H9 (cell line): ENCODE measurements around the gene REC114. TPM values are rescaled to one million over a fixed set of nuclear protein-coding genes. Genes with fewer than 3 reads are reported as not detected.

Source experiments
- DNase-seq: peaks from one replicate; pipeline ENCODE4 v3.0.0-alpha.2; 2017
- H2AFZ ChIP-seq: one replicate; pipeline ENCODE4 v1.6.1; 2013; ENCODE audit warnings: mild to moderate bottlenecking, low read length, control low read depth, moderate library complexity
- H2AK5ac ChIP-seq: 2 replicates; pipeline ENCODE4 v1.6.1; 2013; ENCODE audit warnings: low read length, control low read depth, mixed read lengths; ENCODE audit not compliant: insufficient read length
- H2BK120ac ChIP-seq: one replicate; pipeline ENCODE4 v1.6.1; 2013; ENCODE audit warnings: low read depth, mild to moderate bottlenecking, low read length, control low read depth, inconsistent platforms; ENCODE audit not compliant: poor library complexity, severe bottlenecking
- H2BK12ac ChIP-seq: 2 replicates; pipeline ENCODE4 v1.6.1; 2013; ENCODE audit warnings: low read length, control low read depth, mixed read lengths, low read depth; ENCODE audit not compliant: insufficient read length
- H2BK15ac ChIP-seq: 2 replicates; pipeline ENCODE4 v1.6.1; 2013; ENCODE audit warnings: low read depth, low read length, control low read depth
- H2BK20ac ChIP-seq: one replicate; pipeline ENCODE4 v1.6.1; 2013; ENCODE audit warnings: low read depth, mild to moderate bottlenecking, low read length, control low read depth, inconsistent platforms; ENCODE audit not compliant: poor library complexity, severe bottlenecking
- H2BK5ac ChIP-seq: 2 replicates; pipeline ENCODE4 v1.6.1; 2013; ENCODE audit warnings: low read length, control low read depth, mixed read lengths; ENCODE audit not compliant: insufficient read length
- H3K14ac ChIP-seq: 2 replicates; pipeline ENCODE4 v1.6.1; 2013; ENCODE audit warnings: low read length, control low read depth; ENCODE audit not compliant: insufficient read depth
- H3K18ac ChIP-seq: 2 replicates; pipeline ENCODE4 v1.6.1; 2013; ENCODE audit warnings: low read depth, mild to moderate bottlenecking, mixed read lengths, low read length, control low read depth; ENCODE audit not compliant: insufficient read length
- H3K23ac ChIP-seq: 2 replicates; pipeline ENCODE4 v1.6.1; 2013; ENCODE audit warnings: low read length, control low read depth, mixed read lengths, low read depth; ENCODE audit not compliant: insufficient read length
- H3K23me2 ChIP-seq: 2 replicates; pipeline ENCODE4 v1.6.1; 2013; ENCODE audit warnings: low read depth, mild to moderate bottlenecking, mixed read lengths, low read length, control low read depth; ENCODE audit not compliant: insufficient read length, poor library complexity, severe bottlenecking
- H3K27ac ChIP-seq: 2 replicates; pipeline ENCODE4 v1.5.1; 2013; ENCODE audit warnings: low read length, control low read depth, mixed read lengths, low read depth; ENCODE audit not compliant: insufficient read length
- H3K27me3 ChIP-seq: 2 replicates; pipeline ENCODE4 v1.6.1; 2013; ENCODE audit warnings: low read length, control low read depth, inconsistent platforms; ENCODE audit not compliant: insufficient read depth
- H3K4ac ChIP-seq: 2 replicates; pipeline ENCODE4 v1.6.1; 2013; ENCODE audit warnings: low read depth, mild to moderate bottlenecking, control low read depth, inconsistent platforms, low read length, moderate library complexity
- H3K4me1 ChIP-seq: 2 replicates; pipeline ENCODE4 v1.6.1; 2013; ENCODE audit warnings: low read length, control low read depth, inconsistent platforms; ENCODE audit not compliant: insufficient read depth
- H3K4me2 ChIP-seq: 2 replicates; pipeline ENCODE4 v1.6.1; 2013; ENCODE audit warnings: low read length, control low read depth, mixed read lengths; ENCODE audit not compliant: insufficient read length, insufficient read depth
- H3K56ac ChIP-seq: 2 replicates; pipeline ENCODE4 v1.6.1; 2013; ENCODE audit warnings: low read depth, mild to moderate bottlenecking, mixed read lengths, low read length, control low read depth; ENCODE audit not compliant: insufficient read length
- H3K79me1 ChIP-seq: 2 replicates; pipeline ENCODE4 v1.6.1; 2013; ENCODE audit warnings: low read depth, mild to moderate bottlenecking, moderate library complexity, low read length, control low read depth, inconsistent platforms; ENCODE audit not compliant: insufficient read depth, poor library complexity, severe bottlenecking
- H3K79me2 ChIP-seq: 2 replicates; pipeline ENCODE4 v1.6.1; 2013; ENCODE audit warnings: low read length, control low read depth, inconsistent platforms; ENCODE audit not compliant: insufficient read depth
- H3K9ac ChIP-seq: 2 replicates; pipeline ENCODE4 v1.6.1; 2013; ENCODE audit warnings: low read length, control low read depth, mixed read lengths; ENCODE audit not compliant: insufficient read length; ENCODE audit errors: extremely low read depth
- H3K9me3 ChIP-seq: one replicate; pipeline ENCODE4 v1.6.1; 2013; ENCODE audit warnings: low read depth, low read length, inconsistent platforms; ENCODE audit not compliant: control insufficient read depth
- H3T11ph ChIP-seq: one replicate; pipeline ENCODE4 v1.6.1; 2013; ENCODE audit warnings: mild to moderate bottlenecking, low read length, control low read depth, inconsistent platforms
- H4K20me1 ChIP-seq: one replicate; pipeline ENCODE4 v1.6.1; 2013; ENCODE audit not compliant: control insufficient read depth, insufficient read length, insufficient read depth
- H4K5ac ChIP-seq: 2 replicates; pipeline ENCODE4 v1.6.1; 2013; ENCODE audit warnings: low read depth, mild to moderate bottlenecking, mixed read lengths, low read length, control low read depth; ENCODE audit not compliant: insufficient read length
- H4K8ac ChIP-seq: replicated peaks from 2 replicates; pipeline ENCODE4 v1.6.1; 2013; ENCODE audit warnings: low read length, control low read depth, mixed read lengths, low read depth; ENCODE audit not compliant: insufficient read length
- H4K91ac ChIP-seq: 2 replicates; pipeline ENCODE4 v1.6.1; 2013; ENCODE audit warnings: low read depth, mild to moderate bottlenecking, moderate library complexity, mixed read lengths, low read length, control low read depth; ENCODE audit not compliant: insufficient read length
- H3K27ac Mint-ChIP-seq, 3 experiments: 2 replicates in 2 of 3; 3 replicates in 1 of 3; pipeline ENCODE4 v1.8.0; 2020 to 2021; ENCODE audit warnings: mixed read lengths in 3 of 3, mild to moderate bottlenecking in 1 of 3, moderate library complexity in 1 of 3
- H3K27me3 Mint-ChIP-seq: 2 replicates; pipeline ENCODE4 v1.8.0; 2021; ENCODE audit warnings: low read depth, mild to moderate bottlenecking, moderate library complexity, mixed read lengths
- H3K36me3 Mint-ChIP-seq, 3 experiments: 2 replicates in 2 of 3; 3 replicates in 1 of 3; pipeline ENCODE4 v1.8.0; 2020 to 2021; ENCODE audit warnings: low read depth in 3 of 3, mixed read lengths in 3 of 3; ENCODE audit not compliant: insufficient read depth in 1 of 3
- H3K4me1 Mint-ChIP-seq, 2 experiments: 2 replicates each; pipeline ENCODE4 v1.8.0; 2020; ENCODE audit warnings: mixed read lengths in 2 of 2
- H3K4me3 Mint-ChIP-seq, 2 experiments: 2 replicates in 1 of 2; 3 replicates in 1 of 2; pipeline ENCODE4 v1.8.0; 2020 to 2021; ENCODE audit warnings: mild to moderate bottlenecking in 2 of 2, mixed read lengths in 2 of 2, moderate library complexity in 1 of 2
- H3K9me3 Mint-ChIP-seq, 2 experiments: 2 replicates in 1 of 2; 3 replicates in 1 of 2; pipeline ENCODE4 v1.8.0; 2020; ENCODE audit warnings: mild to moderate bottlenecking in 2 of 2, mixed read lengths in 2 of 2, moderate library complexity in 1 of 2
- WGBS: extraction: QIAGEN DNeasy Blood & Tissue Kit; methylation state at CpG from one replicate; pipeline ENCODE4 v1.1.7; 2013; ENCODE audit warnings: missing lambda C conversion rate, low lambda C conversion rate, mixed read lengths; ENCODE audit not compliant: insufficient read length; ENCODE audit errors: extremely low coverage; 5-methylcytosine and 5-hydroxymethylcytosine counted together
- total RNA-seq: library from RNA; stranded (reverse); gene quantifications from 2 replicates; pipeline ENCODE4 v1.2.1, GENCODE V29; 2021
- TF ChIP-seq, protein P1 (sequence below): fragments of 200-600 bp; sonication (generic); conservative IDR thresholded peaks from 3 replicates; pipeline ENCODE4 v1.8.0; 2021; ENCODE audit warnings: antibody characterized with exemption, mild to moderate bottlenecking

The REC114 gene
- total RNA-seq, 1 experiment from 2014 or later = not detected

DNA sequence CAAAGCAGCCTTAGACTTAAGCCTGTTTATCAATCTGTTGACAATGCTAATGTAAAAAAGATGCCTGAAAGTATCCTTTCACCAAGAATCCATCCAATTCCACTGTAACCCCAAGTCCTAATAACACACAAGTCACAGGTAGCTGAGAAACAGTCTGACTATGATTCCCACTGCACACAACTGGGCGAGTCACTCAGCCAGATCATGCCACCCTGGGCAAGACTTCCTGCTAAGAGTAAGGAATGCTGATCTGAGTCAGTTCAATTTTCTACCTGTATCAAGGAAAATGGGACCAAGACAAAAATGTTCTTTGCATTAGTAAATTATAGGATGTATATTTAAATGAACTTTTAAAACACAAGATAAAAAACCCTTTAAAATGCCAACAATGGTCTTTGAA, 157.0 kb downstream of the REC114 start:
- H3K27ac Mint-ChIP-seq = 0 out of 7 replicates have a peak overlapping the region, but pooled peaks of 1 of the 3 experiments have one; percentile 16
- Histone ChIP-seq H2AFZ (no peak overlapping the region), H2BK120ac (no peak overlapping the region), H3K9me3 (no peaks in the 10 kb centered on the region), H3K4me1 (peaks cover 21% of the 10 kb centered on the region; the same call in 1 of the 2 replicates), H3K9ac (no peak overlapping the region), H2BK15ac (no peak overlapping the region), H4K5ac (no peak overlapping the region), H3K56ac (no peak overlapping the region), H3T11ph (no peak overlapping the region), H4K20me1 (no peaks in the 10 kb centered on the region), H3K23ac (no peak overlapping the region), H2BK20ac (no peak overlapping the region), H4K8ac (no peak overlapping the region), H3K79me1 (peaks cover 22% of the 10 kb centered on the region), H3K14ac (no peak overlapping the region), H3K23me2 (no peaks in the 10 kb centered on the region), H2BK5ac (no peak overlapping the region), H3K4me2 (no peak overlapping the region), H3K4ac (no peak overlapping the region), H2AK5ac (no peak overlapping the region), H2BK12ac (no peak overlapping the region), H3K79me2 (peaks cover 17% of the 10 kb centered on the region; the same call in 1 of the 2 replicates), H3K18ac (no peak overlapping the region), H3K27ac (no peak overlapping the region), H4K91ac (no peak overlapping the region), H3K27me3 (no peaks in the 10 kb centered on the region)
- H3K4me3 Mint-ChIP-seq = no peak overlapping the region
- H3K27me3 Mint-ChIP-seq = no peaks in the 10 kb centered on the region
- TF ChIP-seq, protein P1, sequence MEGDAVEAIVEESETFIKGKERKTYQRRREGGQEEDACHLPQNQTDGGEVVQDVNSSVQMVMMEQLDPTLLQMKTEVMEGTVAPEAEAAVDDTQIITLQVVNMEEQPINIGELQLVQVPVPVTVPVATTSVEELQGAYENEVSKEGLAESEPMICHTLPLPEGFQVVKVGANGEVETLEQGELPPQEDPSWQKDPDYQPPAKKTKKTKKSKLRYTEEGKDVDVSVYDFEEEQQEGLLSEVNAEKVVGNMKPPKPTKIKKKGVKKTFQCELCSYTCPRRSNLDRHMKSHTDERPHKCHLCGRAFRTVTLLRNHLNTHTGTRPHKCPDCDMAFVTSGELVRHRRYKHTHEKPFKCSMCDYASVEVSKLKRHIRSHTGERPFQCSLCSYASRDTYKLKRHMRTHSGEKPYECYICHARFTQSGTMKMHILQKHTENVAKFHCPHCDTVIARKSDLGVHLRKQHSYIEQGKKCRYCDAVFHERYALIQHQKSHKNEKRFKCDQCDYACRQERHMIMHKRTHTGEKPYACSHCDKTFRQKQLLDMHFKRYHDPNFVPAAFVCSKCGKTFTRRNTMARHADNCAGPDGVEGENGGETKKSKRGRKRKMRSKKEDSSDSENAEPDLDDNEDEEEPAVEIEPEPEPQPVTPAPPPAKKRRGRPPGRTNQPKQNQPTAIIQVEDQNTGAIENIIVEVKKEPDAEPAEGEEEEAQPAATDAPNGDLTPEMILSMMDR = no peak
- H3K36me3 Mint-ChIP-seq = peaks cover 0 to 3% (median 0%) of the 10 kb centered on the region in 3 experiments; a peak in 1 of 7 replicates
- peaks cover 37 to 39% of the 10 kb centered on the region in 2 experiments for H3K4me1 Mint-ChIP-seq
- no CpG with 5 or more reads among the region's 1 CpG for WGBS
- no peak for DNase-seq
- H3K9me3 Mint-ChIP-seq = no peaks in the 10 kb centered on the region
